HUES64 (cell line): ENCODE data around the gene KRTAP19-8.

Experiments used
- H3K27ac ChIP-seq: 2 replicates; pipeline ENCODE4 v1.7.0; 2013; ENCODE audit warnings: low read depth, low read length, inconsistent platforms
- H3K27me3 ChIP-seq: 2 replicates; pipeline ENCODE4 v1.6.1; 2013; ENCODE audit warnings: mild to moderate bottlenecking, low read length; ENCODE audit not compliant: insufficient read depth
- H3K36me3 ChIP-seq: 2 replicates; pipeline ENCODE4 v1.6.1; 2013; ENCODE audit warnings: mild to moderate bottlenecking, low read length; ENCODE audit not compliant: insufficient read depth
- H3K4me1 ChIP-seq: 2 replicates; pipeline ENCODE4 v1.6.1; 2013; ENCODE audit warnings: mild to moderate bottlenecking, low read length, moderate library complexity; ENCODE audit not compliant: insufficient read depth
- H3K4me3 ChIP-seq: 2 replicates; pipeline ENCODE4 v1.5.1; 2013; ENCODE audit warnings: mild to moderate bottlenecking, low read length, moderate library complexity
- H3K9ac ChIP-seq: 2 replicates; pipeline ENCODE4 v1.6.1; 2013; ENCODE audit warnings: mild to moderate bottlenecking, low read depth, low read length
- H3K9me3 ChIP-seq: 2 replicates; pipeline ENCODE4 v1.6.1; 2013; ENCODE audit warnings: low read depth, low read length; ENCODE audit not compliant: insufficient read depth
- WGBS: fragments of 150-250, 120-280 bp; methylation state at CpG from one replicate; pipeline ENCODE4 v1.1.7; 2013; ENCODE audit warnings: missing lambda C conversion rate; 5-methylcytosine and 5-hydroxymethylcytosine counted together

The KRTAP19-8 gene

GRCh38 chr21:31043471-31043870 is 5.2 kb upstream of the KRTAP19-8 start:
- 95% methylated on average over 5 of the region's 5 CpGs for WGBS

GRCh38 chr21:31042080-31042464 is 3.8 kb upstream of the KRTAP19-8 start:
- H3K9ac ChIP-seq, result no peak overlapping the region
- H3K4me1 ChIP-seq, result no peaks in the 10 kb centered on the region
- no peak overlapping the region for H3K27ac ChIP-seq
- H3K36me3 ChIP-seq, result no peaks in the 10 kb centered on the region
- H3K4me3 ChIP-seq, result no peak overlapping the region
- H3K27me3 ChIP-seq, result no peaks in the 10 kb centered on the region
- H3K9me3 ChIP-seq, result no peaks in the 10 kb centered on the region
- WGBS, result 89% methylated on average over 1 of the region's 1 CpG

More at GRCh38 chr21:31043471-31043870, 5.2 kb upstream of the KRTAP19-8 start:
- Histone ChIP-seq H3K9me3 (no peaks in the 10 kb centered on the region), H3K9ac (no peak overlapping the region), H3K4me3 (no peak overlapping the region), H3K27ac (no peak overlapping the region), H3K4me1 (no peaks in the 10 kb centered on the region), H3K27me3 (no peaks in the 10 kb centered on the region), H3K36me3 (no peaks in the 10 kb centered on the region)

DNA sequence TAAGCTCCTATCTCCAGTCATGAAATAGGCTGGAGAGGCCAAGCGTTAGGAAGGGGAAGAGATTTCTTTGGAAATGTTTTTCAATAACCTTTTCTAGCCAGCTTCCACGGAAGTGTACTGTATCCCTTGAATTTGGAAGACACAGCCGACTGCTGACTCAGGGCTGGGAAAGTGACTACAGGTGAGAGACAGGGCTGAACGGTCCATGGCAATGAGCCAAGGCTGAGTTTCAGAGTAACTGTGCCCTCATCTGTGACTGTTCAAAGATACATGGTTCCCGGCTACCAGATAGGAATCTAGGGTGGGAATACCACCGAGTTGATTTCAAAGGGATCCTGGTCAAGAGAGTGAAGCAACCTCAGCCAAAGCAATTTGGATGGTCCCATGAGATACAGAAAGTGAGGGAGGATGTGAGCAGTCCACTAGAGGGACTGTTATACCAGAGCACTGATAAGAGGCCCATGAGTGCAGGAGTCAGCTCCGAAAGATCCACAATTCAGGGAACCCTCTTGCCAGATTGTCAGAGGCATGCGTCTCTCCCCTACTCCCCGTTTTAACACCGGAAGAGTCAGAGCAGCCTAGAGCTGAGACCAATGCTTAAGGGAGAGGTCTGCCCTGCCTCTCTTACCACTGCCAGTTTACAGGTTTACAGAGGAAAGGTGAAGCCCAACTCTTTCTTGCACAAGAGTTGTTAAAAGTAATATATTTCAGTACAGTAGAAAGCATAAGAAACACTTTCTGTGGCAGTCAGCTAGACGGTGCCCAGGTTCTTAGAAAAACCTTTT is 3.2 kb upstream of the KRTAP19-8 start:
- Histone ChIP-seq H3K27me3 (no peaks in the 10 kb centered on the region), H3K36me3 (no peaks in the 10 kb centered on the region), H3K4me3 (no peak overlapping the region), H3K9me3 (no peaks in the 10 kb centered on the region), H3K9ac (no peak overlapping the region), H3K27ac (no peak overlapping the region), H3K4me1 (no peaks in the 10 kb centered on the region)
- WGBS, result 92% methylated on average over 10 of the region's 11 CpGs

DNA sequence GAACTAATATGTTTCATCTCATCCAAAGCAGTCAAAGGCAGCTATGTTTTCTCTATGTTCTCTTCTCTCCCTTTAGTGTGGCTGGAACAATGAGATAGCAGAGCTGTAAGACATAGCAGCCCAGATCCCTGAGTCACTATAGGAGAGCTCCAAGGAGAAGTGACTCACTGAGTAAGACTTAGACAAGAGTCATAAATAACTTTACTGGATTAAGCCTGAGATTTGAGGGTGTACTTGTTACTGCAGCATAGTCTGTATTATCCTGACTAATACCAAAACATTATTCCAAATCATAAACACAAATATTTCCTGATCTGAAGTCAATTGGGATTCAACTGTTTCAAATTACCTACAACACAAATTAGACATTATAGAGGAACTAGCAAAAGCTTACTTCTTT is 3.9 kb downstream of the KRTAP19-8 start:
- H3K36me3 ChIP-seq, result no peaks in the 10 kb centered on the region
- H3K4me1 ChIP-seq, result no peaks in the 10 kb centered on the region
- H3K4me3 ChIP-seq, result no peak overlapping the region
- no peaks in the 10 kb centered on the region for H3K27me3 ChIP-seq
- H3K9ac ChIP-seq, result no peak overlapping the region
- no peaks in the 10 kb centered on the region for H3K9me3 ChIP-seq
- H3K27ac ChIP-seq, result no peak overlapping the region

- H3K9ac ChIP-seq, result no peak overlapping the region
- no peak overlapping the region for H3K27ac ChIP-seq
- H3K36me3 ChIP-seq, result no peaks in the 10 kb centered on the region
- H3K4me1 ChIP-seq, result no peaks in the 10 kb centered on the region
- no peaks in the 10 kb centered on the region for H3K27me3 ChIP-seq
- no peaks in the 10 kb centered on the region for H3K9me3 ChIP-seq
- WGBS, result 90% methylated on average over 3 of the region's 3 CpGs
- no peak overlapping the region for H3K4me3 ChIP-seq
These were observed 7.7 kb downstream of the KRTAP19-8 start for GRCh38 chr21:31030367-31031106.

- Histone ChIP-seq H3K36me3 (no peaks in the 10 kb centered on the region), H3K9ac (no peak overlapping the region), H3K4me3 (no peak overlapping the region), H3K4me1 (peaks cover 3% of the 10 kb centered on the region; the same call in 1 of the 2 replicates), H3K27ac (no peak overlapping the region), H3K9me3 (no peaks in the 10 kb centered on the region), H3K27me3 (no peaks in the 10 kb centered on the region)
- WGBS, result 73% methylated on average over 3 of the region's 3 CpGs
These were observed 14.6 kb downstream of the KRTAP19-8 start for GRCh38 chr21:31023680-31024079.

DNA sequence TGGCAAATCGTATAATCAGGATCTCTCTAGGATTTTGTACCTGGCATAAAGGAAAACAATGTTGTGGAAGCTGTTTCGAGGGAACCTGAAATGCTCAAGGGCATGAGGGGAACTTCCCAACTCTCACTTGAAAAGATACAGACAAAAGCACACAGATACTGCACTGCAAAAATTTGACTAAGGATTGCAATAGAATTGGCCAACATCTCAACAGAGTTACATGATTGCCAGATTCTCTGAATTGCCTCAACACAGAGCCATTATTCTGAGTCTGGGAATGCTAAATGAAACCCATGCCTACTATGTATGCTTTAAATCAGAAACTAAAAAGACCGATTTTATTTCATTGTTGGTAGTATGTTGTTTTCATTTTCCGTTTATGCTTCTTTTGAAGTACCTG is 16.0 kb downstream of the KRTAP19-8 start:
- Histone ChIP-seq H3K9ac (no peak overlapping the region), H3K4me3 (no peak overlapping the region), H3K27me3 (no peaks in the 10 kb centered on the region), H3K9me3 (no peaks in the 10 kb centered on the region), H3K4me1 (peaks cover 3% of the 10 kb centered on the region; the same call in 1 of the 2 replicates), H3K36me3 (no peaks in the 10 kb centered on the region), H3K27ac (no peak overlapping the region)
- 98% methylated on average over 3 of the region's 4 CpGs for WGBS

DNA sequence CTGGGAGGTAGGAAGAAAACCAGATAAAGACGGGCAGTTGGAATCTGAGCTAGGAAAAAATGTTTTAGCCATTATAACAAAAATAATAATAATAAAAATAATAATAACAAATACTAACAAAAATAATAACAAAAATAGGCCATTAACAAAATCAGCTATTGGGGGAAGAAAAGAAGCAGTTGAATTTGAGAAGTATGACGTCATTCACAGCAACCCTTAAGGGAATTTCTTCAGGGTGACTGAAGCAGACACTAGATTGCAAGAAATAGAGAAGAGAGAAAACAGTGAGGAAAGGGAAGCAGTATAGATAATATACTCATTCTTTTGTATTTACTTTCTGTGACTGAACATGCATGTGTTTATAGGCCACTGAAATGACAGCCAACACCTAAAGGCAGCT is 20.0 kb downstream of the KRTAP19-8 start:
- H3K9me3 ChIP-seq, result no peaks in the 10 kb centered on the region
- 90% methylated on average over 1 of the region's 2 CpGs for WGBS
- H3K4me1 ChIP-seq, result peaks cover 3% of the 10 kb centered on the region; the same call in 1 of the 2 replicates
- no peaks in the 10 kb centered on the region for H3K36me3 ChIP-seq
- no peaks in the 10 kb centered on the region for H3K27me3 ChIP-seq
- H3K4me3 ChIP-seq, result no peak overlapping the region
- no peak overlapping the region for H3K9ac ChIP-seq
- no peak overlapping the region for H3K27ac ChIP-seq

GRCh38 chr21:31014891-31015290 is 23.4 kb downstream of the KRTAP19-8 start:
- Histone ChIP-seq H3K9me3 (no peaks in the 10 kb centered on the region), H3K4me1 (no peaks in the 10 kb centered on the region), H3K27me3 (no peaks in the 10 kb centered on the region), H3K36me3 (no peaks in the 10 kb centered on the region), H3K27ac (no peak overlapping the region), H3K9ac (no peak overlapping the region), H3K4me3 (no peak overlapping the region)
- WGBS, result 100% methylated on average over 2 of the region's 2 CpGs

DNA sequence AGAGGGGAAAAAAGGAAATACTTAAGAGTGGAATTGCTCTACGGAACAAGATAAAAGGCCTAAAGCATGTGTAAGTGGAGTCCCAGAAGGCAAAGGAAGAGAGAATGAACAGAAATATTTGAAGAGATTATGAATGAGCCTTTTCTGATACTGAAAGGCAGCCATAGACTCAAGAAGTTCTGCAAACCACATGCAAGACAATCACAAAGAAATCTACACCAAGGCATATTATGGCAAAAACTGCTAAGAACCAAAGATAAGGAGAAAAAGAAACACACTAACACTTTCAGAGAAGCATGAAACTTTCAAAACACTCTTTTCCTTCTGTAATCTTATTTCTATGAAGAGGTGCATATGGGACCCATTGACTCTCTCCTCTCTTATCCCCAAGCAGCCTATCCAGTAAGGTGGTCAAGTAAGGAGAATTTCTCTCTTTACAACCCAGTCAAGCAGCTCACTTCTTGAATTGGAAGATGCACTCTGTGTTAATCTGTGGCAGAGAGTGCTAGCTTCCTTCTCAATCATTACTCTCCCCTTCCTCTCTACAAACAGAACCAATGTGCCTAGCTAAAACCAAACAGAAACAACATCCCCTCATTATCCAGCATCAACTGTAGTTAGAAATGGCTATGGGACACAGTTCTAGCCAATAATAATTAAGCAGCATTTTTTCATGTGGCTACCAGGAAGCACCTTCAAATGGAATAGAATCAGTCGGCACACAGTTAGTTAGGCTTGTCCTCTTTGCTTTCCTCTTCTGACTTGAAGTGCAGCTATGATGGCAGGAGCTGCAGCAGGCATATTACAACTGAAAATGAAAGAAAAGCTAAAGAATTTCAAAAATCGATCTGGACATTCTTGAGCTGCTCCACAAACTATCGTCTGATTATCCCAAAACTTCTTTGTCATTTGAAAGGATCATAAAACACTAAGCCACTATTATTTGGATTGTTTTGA is 25.9 kb downstream of the KRTAP19-8 start:
- H3K9ac ChIP-seq, result no peak overlapping the region
- no peaks in the 10 kb centered on the region for H3K4me1 ChIP-seq
- WGBS, result 90% methylated on average over 4 of the region's 4 CpGs
- no peak overlapping the region for H3K27ac ChIP-seq
- H3K4me3 ChIP-seq, result no peak overlapping the region
- H3K9me3 ChIP-seq, result no peaks in the 10 kb centered on the region
- H3K36me3 ChIP-seq, result no peaks in the 10 kb centered on the region
- H3K27me3 ChIP-seq, result no peaks in the 10 kb centered on the region

DNA sequence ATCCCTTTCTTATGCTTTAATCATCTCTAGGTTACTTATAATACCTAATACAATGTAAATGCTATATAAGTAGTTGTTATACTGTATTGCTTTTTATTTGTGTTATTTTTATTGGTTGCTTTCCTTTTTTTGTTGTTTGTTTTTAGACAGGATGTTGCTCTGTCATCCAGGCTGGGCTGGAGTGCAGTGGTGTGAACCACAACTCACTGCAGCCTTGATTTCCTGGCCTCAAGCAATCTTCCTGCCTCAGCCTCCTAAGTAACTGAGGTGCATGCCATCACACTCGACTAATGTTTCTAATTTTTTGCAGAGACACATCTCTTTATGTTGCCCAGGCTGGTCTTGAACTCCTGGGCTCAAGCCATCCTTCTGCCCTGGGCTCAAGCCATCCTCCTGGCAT is 26.9 kb downstream of the KRTAP19-8 start:
- no peaks in the 10 kb centered on the region for H3K27me3 ChIP-seq
- no peaks in the 10 kb centered on the region for H3K4me1 ChIP-seq
- peaks cover 2% of the 10 kb centered on the region; the same call in 1 of the 2 replicates for H3K9me3 ChIP-seq
- no peaks in the 10 kb centered on the region for H3K36me3 ChIP-seq
- H3K9ac ChIP-seq, result no peak overlapping the region
- no peak overlapping the region for H3K4me3 ChIP-seq
- whole genome bisulfite sequencing, result 80% methylated on average over 1 of the region's 1 CpG
- no peak overlapping the region for H3K27ac ChIP-seq
